HG03039 (cell line): Measurements from ENCODE around the gene TMUB1.

ENCODE experiments used
- ATAC-seq: cut with Tn5 transposase; IDR thresholded peaks from one replicate; pipeline ENCODE4 v1.9.1; 2021; ENCODE audit warnings: mild to moderate bottlenecking, moderate library complexity; ENCODE audit not compliant: unreplicated experiment

TMUB1 gene

GRCh38 chr7:151121380-151122170 lies 38.3 kb upstream of the TMUB1 start:
- ATAC-seq: no peak

GRCh38 chr7:151120896-151121295 lies 37.6 kb upstream of the TMUB1 start:
- ATAC-seq: no peak

GRCh38 chr7:151119902-151120301 lies 36.6 kb upstream of the TMUB1 start:
- no peak for ATAC-seq

- no peak for ATAC-seq
Observed at GRCh38 chr7:151119055-151119415, 35.7 kb upstream of the TMUB1 start.

- ATAC-seq: no peak
Observed at GRCh38 chr7:151118108-151119054, 35.1 kb upstream of the TMUB1 start.

GRCh38 chr7:151117565-151117964 lies 34.3 kb upstream of the TMUB1 start:
- no peak for ATAC-seq

- ATAC-seq: no peak
Observed at GRCh38 chr7:151116603-151117440, 33.5 kb upstream of the TMUB1 start.

GRCh38 chr7:151115836-151116418 lies 32.6 kb upstream of the TMUB1 start:
- ATAC-seq: no peak

- ATAC-seq: no peak
Observed at GRCh38 chr7:151115121-151115835, 32.0 kb upstream of the TMUB1 start.

GRCh38 chr7:151114151-151115090 lies 31.1 kb upstream of the TMUB1 start:
- no peak for ATAC-seq

GRCh38 chr7:151113344-151114150 lies 30.3 kb upstream of the TMUB1 start:
- no peak for ATAC-seq

GRCh38 chr7:151110941-151111645 lies 27.8 kb upstream of the TMUB1 start:
- ATAC-seq: no peak

GRCh38 chr7:151110236-151110940 lies 27.1 kb upstream of the TMUB1 start:
- no peak for ATAC-seq

- no peak for ATAC-seq
Observed at GRCh38 chr7:151109094-151110048, 26.1 kb upstream of the TMUB1 start.

- ATAC-seq: no peak
Observed at GRCh38 chr7:151107882-151108281, 24.6 kb upstream of the TMUB1 start.
